GM19328 (cell line): ENCODE results near the gene BAIAP2L2.
"Not testable (repeated sequence)": the region's sequence is repeated elsewhere in the genome, so short reads cannot be mapped to it uniquely, and the experiment has no call there.

Experiments
- ATAC-seq: cut with Tn5 transposase; IDR thresholded peaks from one replicate; pipeline ENCODE4 v1.9.1; 2021; ENCODE audit warnings: mild to moderate bottlenecking, moderate library complexity; ENCODE audit not compliant: unreplicated experiment

BAIAP2L2 gene

DNA sequence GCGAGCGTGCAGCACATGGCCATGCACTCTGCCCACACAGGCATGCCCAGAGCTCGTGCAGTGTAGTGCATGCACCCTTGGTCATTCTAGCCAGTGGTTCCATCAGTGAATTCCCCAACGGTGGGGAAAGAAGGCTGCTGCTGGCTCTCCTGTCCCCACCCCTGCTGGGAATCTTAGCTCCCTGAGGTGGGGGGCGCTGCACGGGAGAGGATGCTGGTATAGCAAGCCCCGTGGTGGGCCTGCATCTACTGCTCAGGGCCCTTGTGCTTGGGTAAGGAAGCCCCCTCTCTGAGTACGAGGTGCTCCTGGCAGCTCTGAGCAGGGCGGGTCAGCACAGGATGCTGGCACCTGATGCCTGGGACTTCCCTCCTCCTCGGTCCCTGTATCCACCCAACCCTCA is 18.5 kb upstream of the BAIAP2L2 start:
- no peak for ATAC-seq

DNA sequence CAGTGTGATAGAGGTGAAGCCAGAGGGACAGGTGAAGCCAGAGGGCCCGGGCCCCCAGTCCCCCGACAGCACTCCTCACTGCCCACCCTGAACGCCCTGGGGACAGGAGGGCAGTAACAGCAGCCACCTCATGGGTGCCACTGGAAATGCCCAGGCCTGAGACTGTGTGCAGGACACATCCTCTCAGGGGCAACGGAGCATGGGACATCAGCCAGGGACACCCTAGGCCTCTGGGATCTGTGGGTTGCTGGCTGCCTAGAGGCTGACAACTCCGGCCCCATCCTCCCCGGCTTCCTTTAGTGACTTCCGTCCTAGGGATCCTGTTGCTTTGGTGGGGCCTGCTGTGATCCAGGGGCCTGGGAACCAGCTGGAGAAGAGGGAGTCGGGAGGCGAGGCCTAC is 17.4 kb upstream of the BAIAP2L2 start:
- no peak for ATAC-seq

DNA sequence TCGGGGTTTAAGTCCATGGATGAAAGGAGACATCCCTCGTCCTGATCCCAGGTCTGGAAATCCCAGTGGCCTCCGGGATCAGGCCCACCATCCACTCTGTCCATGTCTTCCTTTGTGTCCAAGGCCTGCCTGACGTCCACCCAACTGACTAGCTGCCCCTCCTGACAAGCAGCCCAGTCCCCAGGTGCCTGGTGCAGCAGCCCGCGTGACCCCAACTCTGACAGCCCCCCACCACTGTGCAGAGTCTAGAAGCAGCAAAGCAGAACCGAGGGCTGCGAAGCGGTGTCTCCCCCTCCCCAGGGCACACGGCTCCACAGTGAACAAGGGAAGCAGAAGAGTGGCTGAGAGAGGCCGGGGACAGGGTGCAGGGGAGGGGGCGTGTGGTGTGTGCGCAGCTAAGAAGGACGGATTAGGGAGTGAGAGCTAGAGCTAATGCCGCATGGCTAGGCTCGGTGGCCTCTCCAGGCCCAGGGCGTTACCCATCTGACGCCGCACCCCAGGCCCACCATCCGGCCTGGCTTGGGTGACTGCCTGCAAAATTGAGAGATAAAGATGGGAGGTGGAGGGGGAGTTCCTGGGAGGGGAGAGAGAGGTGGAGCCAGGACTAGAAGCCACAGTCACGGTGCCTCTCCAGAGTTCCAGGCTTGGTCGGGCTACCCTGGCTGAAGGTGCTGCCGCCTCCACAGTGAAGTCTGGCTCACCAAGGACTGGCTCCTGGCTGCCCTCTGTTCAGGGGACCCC is 16.6 kb upstream of the BAIAP2L2 start:
- ATAC-seq: no peak

DNA sequence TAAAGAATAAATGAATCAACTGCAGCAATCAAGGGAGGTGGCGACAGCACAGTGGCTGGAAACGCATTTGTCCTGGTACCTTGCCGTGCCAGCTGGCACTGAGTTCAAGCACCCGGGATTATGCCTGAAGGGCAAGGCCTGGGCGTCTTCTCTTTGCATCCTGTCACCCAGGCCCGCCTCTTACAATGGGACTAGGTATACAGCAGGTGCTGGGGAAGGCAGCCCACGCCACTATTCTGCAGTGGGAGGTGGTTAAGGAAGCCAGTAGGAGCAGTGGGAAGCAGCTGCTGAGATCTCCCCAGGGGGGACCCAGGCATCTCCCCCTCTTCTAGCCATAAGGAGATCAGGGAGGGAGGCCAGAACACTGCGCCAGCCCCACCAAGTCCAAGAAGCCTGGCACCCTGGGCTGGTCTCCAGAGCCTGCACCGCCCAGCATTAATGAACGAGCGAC is 15.3 kb upstream of the BAIAP2L2 start:
- no peak for ATAC-seq

- ATAC-seq: no peak
Observed at GRCh38 chr22:38125038-38125610, 14.6 kb upstream of the BAIAP2L2 start.

DNA sequence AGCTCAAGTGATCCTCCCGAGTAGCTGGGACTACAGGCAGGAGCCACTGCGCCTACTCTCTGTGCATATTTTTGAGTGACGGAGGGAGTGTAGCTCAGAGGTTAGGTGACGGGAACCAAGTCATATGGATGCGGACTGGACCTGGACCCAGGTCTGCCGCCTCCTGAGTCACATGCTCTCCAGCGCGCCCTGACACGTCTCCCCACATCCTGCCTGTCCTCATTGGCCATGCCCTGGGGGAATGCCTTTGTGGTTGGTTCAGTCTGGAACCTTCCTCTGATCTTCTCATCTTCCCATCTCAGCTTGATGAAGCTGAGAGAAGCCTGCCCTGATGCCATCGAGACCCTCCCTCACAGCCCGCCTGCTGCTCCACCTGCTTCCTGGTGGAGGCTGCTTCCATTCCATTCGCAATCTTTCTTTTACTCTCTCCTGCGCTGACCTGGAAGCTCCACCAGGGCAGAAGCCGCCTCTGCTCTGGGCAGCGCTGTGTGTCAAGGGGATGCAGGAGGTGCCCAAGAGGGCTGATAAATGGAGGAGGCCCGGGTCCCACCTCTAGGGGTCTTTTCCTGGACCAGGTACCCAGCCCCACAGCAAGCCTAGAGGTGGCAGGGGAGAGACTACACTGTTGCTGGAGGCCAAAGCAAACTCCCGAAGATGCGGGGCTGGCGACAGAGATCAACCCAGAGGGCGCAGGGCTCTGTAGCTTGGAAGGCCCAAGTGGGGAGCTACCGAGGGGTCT is 13.9 kb upstream of the BAIAP2L2 start:
- ATAC-seq: no peak

GRCh38 chr22:38122616-38123015 is 12.1 kb upstream of the BAIAP2L2 start:
- no peak for ATAC-seq

DNA sequence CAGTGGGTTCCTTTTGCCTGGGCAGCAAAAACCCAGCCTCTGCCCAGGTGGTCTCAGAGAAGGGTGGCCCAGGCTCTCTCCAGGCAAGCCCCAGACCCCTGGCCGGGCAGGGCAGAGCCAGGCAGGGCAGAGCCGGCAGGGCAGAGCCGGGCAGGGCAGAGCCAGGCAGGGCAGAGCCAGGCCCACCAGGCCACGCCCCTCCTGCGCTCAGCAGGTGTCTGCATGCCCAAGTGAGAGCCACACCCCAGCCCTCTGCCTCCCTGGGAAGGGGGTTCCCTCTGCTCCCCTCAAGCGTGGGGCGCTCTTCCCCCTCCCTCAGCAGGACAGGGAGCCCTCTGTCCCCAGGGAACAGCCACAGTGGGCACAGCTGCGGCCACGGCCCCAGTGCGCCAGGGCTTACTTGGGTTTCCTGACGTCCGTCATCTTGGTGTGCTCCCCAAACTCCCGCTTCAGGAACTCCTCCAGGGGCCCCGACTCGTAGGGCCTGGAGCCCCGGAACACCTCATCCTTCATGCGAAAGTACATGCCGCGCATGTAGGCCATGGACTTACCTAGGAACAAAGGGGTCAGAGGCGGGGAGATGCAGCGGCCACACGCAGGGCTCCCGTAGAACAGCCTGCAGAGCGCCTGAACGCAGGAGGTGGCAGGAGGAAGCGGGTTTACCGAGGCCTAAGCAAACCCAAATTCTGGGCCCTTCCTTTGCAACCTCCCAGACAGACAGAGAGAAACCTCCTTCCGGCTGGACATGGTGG is 10.1 kb upstream of the BAIAP2L2 start:
- ATAC-seq: no peak

GRCh38 chr22:38118747-38119146 is 8.3 kb upstream of the BAIAP2L2 start:
- not testable (repeated sequence) for ATAC-seq

DNA sequence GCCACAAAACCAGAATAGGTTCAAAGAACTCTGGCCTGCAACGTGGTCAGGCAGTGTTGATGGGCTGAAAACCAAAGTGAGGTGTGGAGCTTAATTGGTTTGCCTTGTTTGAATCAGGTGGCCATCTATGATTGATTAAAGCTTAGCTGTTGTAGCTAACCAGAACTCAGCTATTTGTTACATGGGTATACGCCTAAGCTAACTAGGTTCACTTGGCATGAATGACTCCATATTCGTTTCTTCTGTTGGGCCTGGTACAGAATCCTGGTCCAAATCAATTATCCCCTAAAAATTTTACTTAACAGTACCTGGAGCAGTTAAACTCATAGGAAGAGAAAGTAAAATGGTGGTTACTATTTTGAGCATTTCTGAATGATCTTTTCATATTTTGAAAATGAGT is 7.7 kb upstream of the BAIAP2L2 start:
- no peak for ATAC-seq

- ATAC-seq: not testable (repeated sequence)
Observed at GRCh38 chr22:38117556-38117955, 7.1 kb upstream of the BAIAP2L2 start.

GRCh38 chr22:38115423-38116205 is 5.1 kb upstream of the BAIAP2L2 start:
- no peak for ATAC-seq

DNA sequence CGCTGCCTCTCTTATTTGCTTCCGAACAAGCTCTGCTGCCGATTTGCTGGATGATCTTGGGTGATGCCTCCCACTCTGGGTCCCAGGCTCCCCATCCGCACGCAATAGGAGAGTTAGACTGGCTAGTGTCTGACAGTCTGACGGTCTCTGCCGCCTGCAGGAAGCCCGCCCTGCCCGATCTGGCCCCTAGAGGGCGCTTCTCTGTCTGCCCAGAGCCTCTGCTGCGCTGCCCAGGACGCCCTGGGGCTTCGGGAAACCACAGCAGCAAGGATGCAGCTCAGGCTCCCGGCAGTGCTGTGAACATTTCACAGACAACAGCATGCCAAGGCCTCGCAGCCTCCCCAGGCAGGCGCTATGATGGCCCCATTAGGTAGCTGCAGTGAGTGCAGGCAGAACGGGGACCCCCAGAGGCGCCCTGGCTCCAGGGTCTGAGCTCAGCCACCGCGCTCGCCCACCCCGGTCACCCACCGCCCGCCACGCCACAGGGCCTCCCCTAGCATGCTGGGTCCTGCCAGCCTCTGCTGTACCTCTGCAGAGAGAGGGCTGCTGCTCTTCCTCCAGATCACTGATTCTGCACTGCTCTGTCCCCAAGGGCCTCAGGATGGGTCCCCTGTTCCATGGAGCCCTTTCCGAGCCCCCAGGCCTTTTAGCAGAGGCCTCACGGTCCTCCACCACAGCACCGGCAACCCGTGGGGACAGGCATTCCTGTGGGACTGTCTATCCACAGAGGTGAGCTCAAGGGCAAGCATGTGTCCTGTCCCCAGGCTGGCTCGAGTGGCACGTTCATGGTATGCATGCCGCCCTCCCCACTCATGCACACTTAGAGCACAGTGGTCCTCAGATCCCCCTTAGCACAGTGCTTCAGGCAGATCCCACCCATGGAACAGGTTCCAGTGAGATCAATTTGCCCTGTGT is 4.3 kb upstream of the BAIAP2L2 start:
- ATAC-seq: no peak

DNA sequence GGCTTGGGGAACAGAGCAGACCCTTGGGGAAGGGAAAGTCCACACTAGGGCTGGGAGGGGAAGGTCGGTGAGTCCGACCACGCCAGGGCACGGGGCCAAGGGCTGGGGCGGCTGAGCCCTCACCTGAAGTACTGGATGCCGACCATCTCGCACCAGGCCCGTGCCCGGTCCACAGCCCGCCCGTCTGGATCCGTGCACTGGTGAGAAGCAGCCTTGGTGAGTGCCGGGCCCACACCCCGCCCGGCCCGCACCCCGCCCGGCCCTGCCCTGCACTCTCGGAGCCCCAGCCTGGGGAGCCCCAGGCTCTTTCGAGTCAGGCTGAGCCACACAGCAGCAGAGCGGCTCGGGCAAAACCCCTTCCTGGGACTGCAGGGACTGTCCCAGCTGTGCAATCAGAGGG is 1.9 kb upstream of the BAIAP2L2 start:
- no peak for ATAC-seq

GRCh38 chr22:38111925-38112355 is 1.5 kb upstream of the BAIAP2L2 start:
- no peak for ATAC-seq

- no peak for ATAC-seq
Observed at GRCh38 chr22:38110863-38111852, 674 bp upstream of the BAIAP2L2 start.

DNA sequence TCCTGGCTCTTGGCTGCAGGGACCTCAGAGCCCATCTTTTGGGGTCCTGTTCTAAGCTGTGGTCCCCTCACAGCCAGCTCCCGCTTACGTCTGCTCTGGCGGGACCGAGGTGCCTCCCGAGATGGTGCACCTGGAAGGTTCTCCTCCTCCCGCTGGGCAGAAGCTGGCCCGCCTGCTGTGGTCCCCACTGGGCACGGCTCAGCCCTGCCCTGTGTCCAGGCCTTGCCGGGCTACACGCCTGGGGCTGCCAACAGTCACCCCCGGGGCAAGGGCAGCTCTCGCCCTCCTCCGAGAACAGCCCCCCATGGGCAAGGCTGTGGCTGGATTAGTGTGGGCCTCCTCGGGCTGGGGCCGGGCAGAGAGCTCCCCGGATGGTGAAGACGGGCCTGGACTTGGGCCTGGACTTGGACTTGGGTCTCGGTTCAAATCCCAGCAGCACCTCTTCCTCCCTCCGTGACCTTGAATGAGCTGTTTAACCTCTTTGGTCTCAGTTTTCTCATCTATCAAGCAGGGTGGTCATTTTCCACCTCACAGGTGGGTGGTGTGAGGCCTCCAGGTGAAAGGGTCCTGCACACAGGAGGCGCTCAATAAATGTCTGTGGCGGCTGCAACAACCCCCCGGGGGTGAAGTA is 998 bp downstream of the BAIAP2L2 start:
- no peak for ATAC-seq
